Measurements from ENCODE around the gene FNBP1L.

DNA sequence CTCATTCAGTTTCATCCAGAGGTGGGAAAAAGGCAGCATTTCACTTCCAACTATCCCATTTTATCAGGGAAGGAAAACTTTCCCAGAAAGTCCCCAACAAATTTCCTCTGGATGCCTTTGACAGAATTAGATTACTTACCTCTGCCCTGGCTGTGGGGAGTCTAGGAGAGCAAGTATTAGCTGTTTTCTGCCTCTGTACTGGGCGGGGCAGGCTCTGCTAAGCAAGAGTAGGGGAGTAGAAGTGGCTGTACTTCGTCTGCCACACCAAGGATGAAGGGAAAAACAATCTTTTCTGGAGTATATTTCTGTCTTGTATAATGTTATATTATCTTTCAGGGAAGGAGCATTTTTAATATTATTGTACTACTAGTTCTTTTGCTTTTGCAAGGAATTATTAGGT is 78.5 kb downstream of the FNBP1L start:
- TF ChIP-seq, protein P1, sequence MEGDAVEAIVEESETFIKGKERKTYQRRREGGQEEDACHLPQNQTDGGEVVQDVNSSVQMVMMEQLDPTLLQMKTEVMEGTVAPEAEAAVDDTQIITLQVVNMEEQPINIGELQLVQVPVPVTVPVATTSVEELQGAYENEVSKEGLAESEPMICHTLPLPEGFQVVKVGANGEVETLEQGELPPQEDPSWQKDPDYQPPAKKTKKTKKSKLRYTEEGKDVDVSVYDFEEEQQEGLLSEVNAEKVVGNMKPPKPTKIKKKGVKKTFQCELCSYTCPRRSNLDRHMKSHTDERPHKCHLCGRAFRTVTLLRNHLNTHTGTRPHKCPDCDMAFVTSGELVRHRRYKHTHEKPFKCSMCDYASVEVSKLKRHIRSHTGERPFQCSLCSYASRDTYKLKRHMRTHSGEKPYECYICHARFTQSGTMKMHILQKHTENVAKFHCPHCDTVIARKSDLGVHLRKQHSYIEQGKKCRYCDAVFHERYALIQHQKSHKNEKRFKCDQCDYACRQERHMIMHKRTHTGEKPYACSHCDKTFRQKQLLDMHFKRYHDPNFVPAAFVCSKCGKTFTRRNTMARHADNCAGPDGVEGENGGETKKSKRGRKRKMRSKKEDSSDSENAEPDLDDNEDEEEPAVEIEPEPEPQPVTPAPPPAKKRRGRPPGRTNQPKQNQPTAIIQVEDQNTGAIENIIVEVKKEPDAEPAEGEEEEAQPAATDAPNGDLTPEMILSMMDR (conservative IDR thresholded peaks at IDR 0.05; ENCODE audit: low read depth in 2 of 2) = no peak
- no peak for TF ChIP-seq POLR2AphosphoS5 (IDR thresholded peaks at IDR 0.05; ENCODE audit: low read depth)
- no peak for TF ChIP-seq JUNB (IDR thresholded peaks at IDR 0.05; ENCODE audit: unreplicated experiment)
- TF ChIP-seq EZH2 (IDR thresholded peaks at IDR 0.05; ENCODE audit: low read depth, unreplicated experiment) = no peak
- TF ChIP-seq EZH2phosphoT487 (IDR thresholded peaks at IDR 0.05; ENCODE audit: unreplicated experiment) = no peak
- no peak for TF ChIP-seq CREB1 (CRISPR knock-in tag; IDR thresholded peaks at IDR 0.05; ENCODE audit: low read depth)
- TF ChIP-seq, protein P2, sequence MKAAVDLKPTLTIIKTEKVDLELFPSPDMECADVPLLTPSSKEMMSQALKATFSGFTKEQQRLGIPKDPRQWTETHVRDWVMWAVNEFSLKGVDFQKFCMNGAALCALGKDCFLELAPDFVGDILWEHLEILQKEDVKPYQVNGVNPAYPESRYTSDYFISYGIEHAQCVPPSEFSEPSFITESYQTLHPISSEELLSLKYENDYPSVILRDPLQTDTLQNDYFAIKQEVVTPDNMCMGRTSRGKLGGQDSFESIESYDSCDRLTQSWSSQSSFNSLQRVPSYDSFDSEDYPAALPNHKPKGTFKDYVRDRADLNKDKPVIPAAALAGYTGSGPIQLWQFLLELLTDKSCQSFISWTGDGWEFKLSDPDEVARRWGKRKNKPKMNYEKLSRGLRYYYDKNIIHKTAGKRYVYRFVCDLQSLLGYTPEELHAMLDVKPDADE (IDR thresholded peaks at IDR 0.05) = no peak
- TF ChIP-seq, protein P3, sequence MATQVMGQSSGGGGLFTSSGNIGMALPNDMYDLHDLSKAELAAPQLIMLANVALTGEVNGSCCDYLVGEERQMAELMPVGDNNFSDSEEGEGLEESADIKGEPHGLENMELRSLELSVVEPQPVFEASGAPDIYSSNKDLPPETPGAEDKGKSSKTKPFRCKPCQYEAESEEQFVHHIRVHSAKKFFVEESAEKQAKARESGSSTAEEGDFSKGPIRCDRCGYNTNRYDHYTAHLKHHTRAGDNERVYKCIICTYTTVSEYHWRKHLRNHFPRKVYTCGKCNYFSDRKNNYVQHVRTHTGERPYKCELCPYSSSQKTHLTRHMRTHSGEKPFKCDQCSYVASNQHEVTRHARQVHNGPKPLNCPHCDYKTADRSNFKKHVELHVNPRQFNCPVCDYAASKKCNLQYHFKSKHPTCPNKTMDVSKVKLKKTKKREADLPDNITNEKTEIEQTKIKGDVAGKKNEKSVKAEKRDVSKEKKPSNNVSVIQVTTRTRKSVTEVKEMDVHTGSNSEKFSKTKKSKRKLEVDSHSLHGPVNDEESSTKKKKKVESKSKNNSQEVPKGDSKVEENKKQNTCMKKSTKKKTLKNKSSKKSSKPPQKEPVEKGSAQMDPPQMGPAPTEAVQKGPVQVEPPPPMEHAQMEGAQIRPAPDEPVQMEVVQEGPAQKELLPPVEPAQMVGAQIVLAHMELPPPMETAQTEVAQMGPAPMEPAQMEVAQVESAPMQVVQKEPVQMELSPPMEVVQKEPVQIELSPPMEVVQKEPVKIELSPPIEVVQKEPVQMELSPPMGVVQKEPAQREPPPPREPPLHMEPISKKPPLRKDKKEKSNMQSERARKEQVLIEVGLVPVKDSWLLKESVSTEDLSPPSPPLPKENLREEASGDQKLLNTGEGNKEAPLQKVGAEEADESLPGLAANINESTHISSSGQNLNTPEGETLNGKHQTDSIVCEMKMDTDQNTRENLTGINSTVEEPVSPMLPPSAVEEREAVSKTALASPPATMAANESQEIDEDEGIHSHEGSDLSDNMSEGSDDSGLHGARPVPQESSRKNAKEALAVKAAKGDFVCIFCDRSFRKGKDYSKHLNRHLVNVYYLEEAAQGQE (IDR thresholded peaks at IDR 0.05; ENCODE audit: unreplicated experiment) = no peak
- no peak for TF ChIP-seq ZNF331 (CRISPR knock-in tag; IDR thresholded peaks at IDR 0.05; ENCODE audit: low read depth)
- no peak for TF ChIP-seq STAT1 (IDR thresholded peaks at IDR 0.05; ENCODE audit: unreplicated experiment)
- no peak for TF ChIP-seq ZNF114 (CRISPR knock-in tag; IDR thresholded peaks at IDR 0.05)
